ENCODE data around the gene AQP5. TPM values are rescaled to one million over a fixed set of nuclear protein-coding genes. Genes with fewer than 3 reads are reported as not detected.

The AQP5 gene
- total RNA-seq, 3 donors from 2014 or later (not counting 1 experiment from before 2014, with no cell fraction given): not detected

- Mint-ChIP-seq H3K4me1 (peaks cover 0 to 11% of the 10 kb centered on the region in 2 donors), H3K36me3 (no peaks in the 10 kb centered on the region), H3K9me3 (no peaks in the 10 kb centered on the region), H3K27me3 (ENCODE audit: low read depth in 2 of 2) (peaks cover 43 to 45% of the 10 kb centered on the region in 2 donors), H3K4me3 (no peak overlapping the region), H3K27ac (no peak overlapping the region)
- H3K4me1 ChIP-seq (ENCODE audit: control insufficient read depth, insufficient read depth, low read length): peaks cover 18% of the 10 kb centered on the region
- no peak for DNase-seq
- H3K27me3 ChIP-seq (ENCODE audit: control insufficient read depth, insufficient read depth, low read length): peaks cover 16% of the 10 kb centered on the region
- H3K27ac ChIP-seq (ENCODE audit: low read length): no peak overlapping the region
- H3K9me3 ChIP-seq (ENCODE audit: control insufficient read depth, insufficient read depth, low read length): no peaks in the 10 kb centered on the region
- no peaks in the 10 kb centered on the region for H3K36me3 ChIP-seq (ENCODE audit: control insufficient read depth, insufficient read depth, low read length)
- 56% methylated on average over 12 of the region's 13 CpGs for WGBS (ENCODE audit: insufficient coverage)
- intact Hi-C loops (cut with micrococcal nuclease): loop anchor here (5.0 kb wide), 1 partner anchor 107 kb away; no protein-coding TSS in a partner anchor
- TF ChIP-seq CTCF (IDR thresholded peaks at IDR 0.05): no peak
- no peak overlapping the region for H3K4me3 ChIP-seq (ENCODE audit: low read length)
- ATAC-seq: no peak
Observed at GRCh38 chr12:49964849-49965624, 3.4 kb downstream of the AQP5 start.

DNA sequence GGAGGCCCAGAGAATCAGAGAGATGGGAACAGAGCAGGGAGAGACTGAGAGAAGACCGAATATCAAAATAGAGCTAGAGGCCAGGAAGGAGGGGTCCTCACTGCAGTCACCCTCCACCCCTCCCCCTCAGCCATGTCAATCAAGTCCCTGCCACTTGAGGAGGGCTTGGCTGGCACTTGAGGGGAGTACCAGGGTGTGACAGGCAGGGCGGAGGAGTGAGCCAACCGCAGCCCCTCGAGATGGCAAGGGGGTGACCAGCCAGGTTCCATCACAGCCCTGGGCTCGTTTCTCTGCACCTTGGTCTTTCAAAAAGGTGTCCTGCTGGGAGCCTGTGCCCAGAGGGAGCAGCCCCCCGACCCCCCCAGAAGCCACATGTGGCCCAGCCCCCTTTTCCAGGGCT is 4.2 kb downstream of the AQP5 start:
- Mint-ChIP-seq H3K36me3 (no peaks in the 10 kb centered on the region), H3K9me3 (no peaks in the 10 kb centered on the region), H3K27me3 (ENCODE audit: low read depth in 2 of 2) (peaks cover 35 to 37% of the 10 kb centered on the region in 2 donors), H3K4me1 (peaks cover 0 to 5% of the 10 kb centered on the region in 2 donors), H3K4me3 (no peak overlapping the region), H3K27ac (no peak overlapping the region)
- intact Hi-C loops (cut with micrococcal nuclease): loop anchor here (5.0 kb wide), 1 partner anchor 106 kb away; no protein-coding TSS in a partner anchor
- Histone ChIP-seq H3K4me1 (ENCODE audit: control insufficient read depth, insufficient read depth, low read length) (peaks cover 16% of the 10 kb centered on the region), H3K36me3 (ENCODE audit: control insufficient read depth, insufficient read depth, low read length) (no peaks in the 10 kb centered on the region), H3K4me3 (ENCODE audit: low read length) (no peak overlapping the region), H3K27me3 (ENCODE audit: control insufficient read depth, insufficient read depth, low read length) (peaks cover 9% of the 10 kb centered on the region), H3K9me3 (ENCODE audit: control insufficient read depth, insufficient read depth, low read length) (no peaks in the 10 kb centered on the region), H3K27ac (ENCODE audit: low read length) (no peak overlapping the region)
- 71% methylated on average over 5 of the region's 6 CpGs for WGBS (ENCODE audit: insufficient coverage)
- TF ChIP-seq CTCF (IDR thresholded peaks at IDR 0.05): no peak
- ATAC-seq (no peak), DNase-seq (peak in 1 of 2 donors; percentile 13)

DNA sequence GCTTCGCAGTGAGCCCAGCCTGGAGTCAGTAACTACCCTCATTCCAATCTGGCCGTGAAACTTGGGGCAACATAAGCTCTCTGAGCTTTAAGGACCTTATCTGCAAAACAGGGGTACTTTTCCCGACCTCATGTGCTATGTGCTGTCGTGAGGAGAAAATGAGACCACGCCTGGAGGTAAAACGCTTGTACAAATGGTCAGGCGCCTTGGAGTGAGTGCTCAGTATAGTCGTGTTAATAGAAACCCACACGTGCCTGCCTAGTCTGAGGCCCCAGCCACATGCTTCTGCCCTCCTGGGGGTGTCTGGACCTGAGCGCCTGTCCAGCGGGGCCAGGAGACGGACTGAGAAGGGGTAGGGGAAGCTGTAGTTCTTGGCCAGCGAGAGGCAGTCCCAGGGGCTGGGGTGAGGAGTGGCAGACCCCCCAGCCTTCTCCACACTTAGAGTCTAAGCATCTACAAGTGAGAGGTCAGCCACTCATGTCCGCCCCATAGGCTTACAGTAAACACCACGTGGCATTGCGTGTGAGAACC is 4.9 kb downstream of the AQP5 start:
- ATAC-seq: no peak
- 27% methylated on average over 16 of the region's 16 CpGs for WGBS (ENCODE audit: insufficient coverage)

More for the DNA sequence above, 4.9 kb downstream of the AQP5 start:
- Histone ChIP-seq H3K27me3 (ENCODE audit: control insufficient read depth, insufficient read depth, low read length) (peaks cover 8% of the 10 kb centered on the region), H3K9me3 (ENCODE audit: control insufficient read depth, insufficient read depth, low read length) (no peaks in the 10 kb centered on the region), H3K4me3 (ENCODE audit: low read length) (no peak overlapping the region), H3K4me1 (ENCODE audit: control insufficient read depth, insufficient read depth, low read length) (peaks cover 14% of the 10 kb centered on the region), H3K36me3 (ENCODE audit: control insufficient read depth, insufficient read depth, low read length) (no peaks in the 10 kb centered on the region), H3K27ac (ENCODE audit: low read length) (no peak overlapping the region)
- H3K27ac Mint-ChIP-seq: peak overlapping the region in 1 of 2 donors; percentile 42
- no peaks in the 10 kb centered on the region for H3K9me3 Mint-ChIP-seq
- peaks cover 0 to 5% of the 10 kb centered on the region in 2 donors for H3K4me1 Mint-ChIP-seq
- peak overlapping the region; percentile 83 for H3K4me3 Mint-ChIP-seq
- no peak for TF ChIP-seq CTCF (IDR thresholded peaks at IDR 0.05)
- no peaks in the 10 kb centered on the region for H3K36me3 Mint-ChIP-seq
- DNase-seq: no peak
- intact Hi-C loops (cut with micrococcal nuclease): loop anchor here (1.0 to 5.0 kb wide), 2 partner anchors 90 to 106 kb away; no protein-coding TSS in a partner anchor
- peaks cover 33 to 37% of the 10 kb centered on the region in 2 donors for H3K27me3 Mint-ChIP-seq (ENCODE audit: low read depth in 2 of 2)

Measured in natural killer cell (primary cell).